Measurements from ENCODE around the gene TRIP6. TPM values are rescaled to one million over a fixed set of nuclear protein-coding genes. Genes with fewer than 3 reads are reported as not detected.

TRIP6 gene
- total RNA-seq, 2 donors from 2014 or later, result 71.9 to 103 TPM

GRCh38 chr7:100893318-100893895 is 26.2 kb downstream of the TRIP6 start:
- no peak overlapping the region for H3K27ac ChIP-seq
- H3K4me3 ChIP-seq, result no peak overlapping the region
- ATAC-seq (ENCODE audit: insufficient number of reproducible peaks, low FRiP score, low read depth) (no peak), DNase-seq (ENCODE audit: low spot score) (no peak)
- H3K9me3 ChIP-seq, result no peaks in the 10 kb centered on the region
- H3K4me1 ChIP-seq (ENCODE audit: control insufficient read depth in 1 of 2, low read depth in 2 of 2), result peaks cover 12 to 51% of the 10 kb centered on the region in 2 donors
- H3K36me3 ChIP-seq, result no peaks in the 10 kb centered on the region
- peaks cover 8% of the 10 kb centered on the region for H3K27me3 ChIP-seq (replicated peaks; ENCODE audit: insufficient read depth)
- no peak for TF ChIP-seq CTCF (IDR thresholded peaks at IDR 0.05)

- Histone ChIP-seq H3K27me3 (replicated peaks; ENCODE audit: insufficient read depth) (peaks cover 8% of the 10 kb centered on the region), H3K9me3 (no peaks in the 10 kb centered on the region), H3K27ac (no peak overlapping the region), H3K4me1 (ENCODE audit: control insufficient read depth in 1 of 2, low read depth in 2 of 2) (peaks cover 8 to 44% of the 10 kb centered on the region in 2 donors), H3K36me3 (no peaks in the 10 kb centered on the region), H3K4me3 (no peak overlapping the region)
- TF ChIP-seq CTCF (IDR thresholded peaks at IDR 0.05), result no peak
- ATAC-seq (ENCODE audit: insufficient number of reproducible peaks, low FRiP score, low read depth) (no peak), DNase-seq (ENCODE audit: low spot score) (no peak)
Measured at GRCh38 chr7:100893910-100894721, 26.9 kb downstream of the TRIP6 start.

GRCh38 chr7:100894860-100895700 is 27.9 kb downstream of the TRIP6 start:
- peaks cover 7 to 38% of the 10 kb centered on the region in 2 donors for H3K4me1 ChIP-seq (ENCODE audit: control insufficient read depth in 1 of 2, low read depth in 2 of 2)
- no peak for DNase-seq (ENCODE audit: low spot score)
- H3K27ac ChIP-seq, result peak overlapping the region in 1 of 2 donors; percentile 28
- H3K4me3 ChIP-seq, result peak overlapping the region; percentile 62
- TF ChIP-seq CTCF (IDR thresholded peaks at IDR 0.05), result peak; percentile 76
- peaks cover 8% of the 10 kb centered on the region for H3K27me3 ChIP-seq (replicated peaks; ENCODE audit: insufficient read depth)
- no peaks in the 10 kb centered on the region for H3K9me3 ChIP-seq
- ATAC-seq (ENCODE audit: insufficient number of reproducible peaks, low FRiP score, low read depth), result no peak
- H3K36me3 ChIP-seq, result no peaks in the 10 kb centered on the region

- peaks cover 7 to 32% of the 10 kb centered on the region in 2 donors for H3K4me1 ChIP-seq (ENCODE audit: control insufficient read depth in 1 of 2, low read depth in 2 of 2)
- no peaks in the 10 kb centered on the region for H3K36me3 ChIP-seq
- no peaks in the 10 kb centered on the region for H3K9me3 ChIP-seq
- peak within 1 kb of the TSS in 1 of 2 donors; percentile 28 for H3K27ac ChIP-seq
- H3K27me3 ChIP-seq (replicated peaks; ENCODE audit: insufficient read depth), result peaks cover 8% of the 10 kb centered on the region
- ATAC-seq (ENCODE audit: insufficient number of reproducible peaks, low FRiP score, low read depth) (no peak), DNase-seq (ENCODE audit: low spot score) (no peak)
- peak within 1 kb of the TSS; percentile 62 for H3K4me3 ChIP-seq
- no peak for TF ChIP-seq CTCF (IDR thresholded peaks at IDR 0.05)
Measured at GRCh38 chr7:100895701-100895955, 28.4 kb downstream of the TRIP6 start, which contains the start of gene ACHE. ACHE (minus strand) TSS chr7:100895888; CDS start chr7:100894232, 1,656 bp downstream.
